ENCODE measurements around the gene CACNA1G. TPM values are rescaled to one million over a fixed set of nuclear protein-coding genes. Genes with fewer than 3 reads are reported as not detected.

CACNA1G gene
- total RNA-seq, 1 donor from 2014 or later: 0.08 TPM

DNA sequence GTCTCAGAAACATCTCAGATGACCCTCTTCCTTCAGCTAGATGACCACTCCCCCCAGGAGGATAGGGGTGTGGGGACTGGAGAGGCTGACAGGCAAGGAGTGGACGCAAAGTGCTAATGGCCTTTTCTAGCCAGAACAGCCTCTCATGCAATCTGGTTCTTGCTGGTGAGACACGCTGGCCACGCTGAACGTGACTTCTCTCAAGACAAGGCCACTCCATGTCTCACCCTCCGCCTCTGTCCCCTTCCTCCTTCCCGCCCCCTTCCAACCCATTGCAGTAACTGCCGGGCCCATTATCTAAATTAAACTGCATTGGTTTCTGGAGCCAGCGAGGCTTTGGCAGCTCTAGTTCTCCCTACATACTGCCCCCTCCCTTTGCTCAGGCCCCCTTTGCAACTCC is 9.5 kb downstream of the CACNA1G start:
- no peak for ATAC-seq

DNA sequence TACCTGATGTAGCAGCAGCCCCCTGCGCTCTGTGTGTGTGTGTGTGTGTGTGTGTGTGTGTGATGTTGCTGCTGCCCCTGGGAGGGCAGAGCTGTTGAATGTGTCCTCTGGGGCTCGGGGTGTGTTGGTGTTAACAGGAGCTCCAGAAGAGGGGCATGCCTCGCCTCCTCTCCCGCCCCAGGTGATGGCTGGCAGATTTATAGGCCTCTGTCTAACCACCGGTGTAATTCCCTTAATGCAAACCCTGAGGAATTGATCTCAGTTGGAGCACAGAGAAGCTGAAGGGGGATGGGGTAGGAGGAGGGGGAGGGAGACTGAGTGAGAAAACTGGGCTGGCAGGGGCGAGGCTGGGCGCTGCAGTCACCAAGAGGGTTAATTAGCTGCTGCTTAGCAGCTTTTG is 10.0 kb downstream of the CACNA1G start:
- ATAC-seq: no peak

DNA sequence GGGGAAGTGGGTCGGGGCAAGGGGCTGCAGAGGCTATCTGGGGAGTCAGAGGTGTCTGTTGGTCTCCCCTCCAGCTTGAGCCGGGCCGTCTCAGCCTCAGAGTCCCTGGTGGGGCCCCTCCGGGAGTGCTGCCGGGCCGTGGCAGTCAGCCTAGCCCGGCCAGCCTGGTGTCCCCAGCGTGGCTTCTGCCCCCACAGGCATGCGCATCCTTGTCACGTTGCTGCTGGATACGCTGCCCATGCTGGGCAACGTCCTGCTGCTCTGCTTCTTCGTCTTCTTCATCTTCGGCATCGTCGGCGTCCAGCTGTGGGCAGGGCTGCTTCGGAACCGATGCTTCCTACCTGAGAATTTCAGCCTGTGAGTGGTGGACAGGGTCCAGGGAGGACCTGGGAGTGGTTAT is 11.2 kb downstream of the CACNA1G start:
- no peak for ATAC-seq

DNA sequence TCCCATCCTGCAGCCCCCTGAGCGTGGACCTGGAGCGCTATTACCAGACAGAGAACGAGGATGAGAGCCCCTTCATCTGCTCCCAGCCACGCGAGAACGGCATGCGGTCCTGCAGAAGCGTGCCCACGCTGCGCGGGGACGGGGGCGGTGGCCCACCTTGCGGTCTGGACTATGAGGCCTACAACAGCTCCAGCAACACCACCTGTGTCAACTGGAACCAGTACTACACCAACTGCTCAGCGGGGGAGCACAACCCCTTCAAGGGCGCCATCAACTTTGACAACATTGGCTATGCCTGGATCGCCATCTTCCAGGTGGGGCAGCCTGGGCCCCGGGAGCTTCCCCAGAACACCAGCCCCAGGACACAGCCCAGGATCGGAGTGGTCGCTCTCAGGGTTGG is 12.0 kb downstream of the CACNA1G start:
- no peak for ATAC-seq

DNA sequence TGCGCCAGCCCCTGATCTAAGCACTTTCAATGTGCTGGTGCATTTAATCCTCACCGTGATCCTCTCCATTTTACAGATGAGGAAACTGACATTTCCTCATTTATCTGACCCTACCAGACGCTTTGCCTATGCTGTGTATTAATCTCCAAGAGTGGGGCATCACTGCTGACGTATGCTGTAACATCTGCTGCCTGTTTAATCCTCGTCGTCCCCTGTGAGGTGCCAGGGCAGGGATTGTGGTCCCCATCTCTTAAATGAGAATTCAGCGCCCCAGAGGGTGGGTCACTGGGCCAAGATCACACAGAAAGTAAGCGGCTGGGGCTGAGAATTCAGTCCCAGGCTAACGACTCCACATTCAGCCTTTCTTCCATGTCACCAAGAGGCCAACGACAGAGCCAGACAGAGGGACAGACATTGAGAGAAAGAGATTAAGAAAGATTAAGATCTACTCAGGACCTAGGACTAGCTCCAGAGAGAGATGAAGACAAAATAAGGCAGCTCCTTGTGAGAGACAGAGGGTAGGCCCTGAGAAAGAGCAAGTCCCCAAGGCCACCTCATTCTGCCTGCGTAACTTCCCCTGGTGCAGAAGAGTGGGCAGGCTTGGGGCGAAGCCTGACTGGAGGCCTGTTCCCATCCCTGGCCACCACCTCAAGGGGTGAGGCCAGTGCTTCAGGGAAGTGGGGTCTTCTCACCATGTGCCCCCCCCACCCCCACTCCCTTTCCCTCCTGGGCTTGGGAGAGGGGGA is 13.5 kb downstream of the CACNA1G start:
- no peak for ATAC-seq

DNA sequence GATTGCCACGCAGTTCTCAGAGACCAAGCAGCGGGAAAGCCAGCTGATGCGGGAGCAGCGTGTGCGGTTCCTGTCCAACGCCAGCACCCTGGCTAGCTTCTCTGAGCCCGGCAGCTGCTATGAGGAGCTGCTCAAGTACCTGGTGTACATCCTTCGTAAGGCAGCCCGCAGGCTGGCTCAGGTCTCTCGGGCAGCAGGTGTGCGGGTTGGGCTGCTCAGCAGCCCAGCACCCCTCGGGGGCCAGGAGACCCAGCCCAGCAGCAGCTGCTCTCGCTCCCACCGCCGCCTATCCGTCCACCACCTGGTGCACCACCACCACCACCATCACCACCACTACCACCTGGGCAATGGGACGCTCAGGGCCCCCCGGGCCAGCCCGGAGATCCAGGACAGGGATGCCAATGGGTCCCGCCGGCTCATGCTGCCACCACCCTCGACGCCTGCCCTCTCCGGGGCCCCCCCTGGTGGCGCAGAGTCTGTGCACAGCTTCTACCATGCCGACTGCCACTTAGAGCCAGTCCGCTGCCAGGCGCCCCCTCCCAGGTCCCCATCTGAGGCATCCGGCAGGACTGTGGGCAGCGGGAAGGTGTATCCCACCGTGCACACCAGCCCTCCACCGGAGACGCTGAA is 15.2 kb downstream of the CACNA1G start:
- no peak for ATAC-seq

DNA sequence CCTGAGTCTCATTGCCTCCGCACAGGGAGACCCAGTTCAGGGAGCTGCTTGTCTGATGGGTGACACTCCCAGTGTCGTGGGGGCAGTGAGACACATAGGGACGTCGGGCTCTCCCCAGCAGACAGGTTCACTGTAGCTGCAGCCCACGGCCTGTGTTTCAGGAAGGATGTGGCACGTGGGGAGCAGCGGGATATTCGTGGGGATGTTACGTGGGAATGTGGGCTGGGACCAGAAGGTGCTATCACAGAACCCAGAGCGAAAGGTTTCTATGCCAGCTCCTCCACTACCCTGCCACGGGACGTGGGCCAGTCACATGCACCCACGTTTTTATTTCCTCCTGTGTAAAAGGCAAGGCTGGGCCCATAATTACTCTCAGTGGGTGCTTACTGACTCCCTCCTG is 16.3 kb downstream of the CACNA1G start:
- ATAC-seq: no peak

DNA sequence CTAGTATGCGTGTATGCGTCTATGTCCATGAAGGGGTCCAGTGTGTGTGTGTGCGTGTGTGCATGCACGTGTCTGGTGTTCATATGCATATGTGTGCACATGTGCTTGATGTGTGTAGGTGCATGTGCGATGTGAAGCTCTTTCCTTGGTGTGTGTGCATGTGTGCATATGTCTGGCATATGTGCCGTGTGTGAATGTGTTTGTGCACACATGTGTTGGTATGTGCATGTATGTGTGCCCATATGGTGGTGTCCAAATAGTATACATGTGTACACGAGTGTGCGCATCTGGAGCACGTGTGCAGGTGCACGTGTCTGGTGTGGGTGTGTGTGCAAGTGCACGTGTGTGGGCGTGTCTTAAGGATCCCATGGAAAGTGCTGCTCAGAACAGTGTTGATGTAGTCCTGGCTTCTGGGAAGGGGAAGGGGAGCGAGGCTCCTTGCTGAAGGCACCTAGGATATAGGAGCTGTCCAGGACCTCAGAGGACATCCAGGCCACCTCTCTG is 17.0 kb downstream of the CACNA1G start:
- no peak for ATAC-seq

DNA sequence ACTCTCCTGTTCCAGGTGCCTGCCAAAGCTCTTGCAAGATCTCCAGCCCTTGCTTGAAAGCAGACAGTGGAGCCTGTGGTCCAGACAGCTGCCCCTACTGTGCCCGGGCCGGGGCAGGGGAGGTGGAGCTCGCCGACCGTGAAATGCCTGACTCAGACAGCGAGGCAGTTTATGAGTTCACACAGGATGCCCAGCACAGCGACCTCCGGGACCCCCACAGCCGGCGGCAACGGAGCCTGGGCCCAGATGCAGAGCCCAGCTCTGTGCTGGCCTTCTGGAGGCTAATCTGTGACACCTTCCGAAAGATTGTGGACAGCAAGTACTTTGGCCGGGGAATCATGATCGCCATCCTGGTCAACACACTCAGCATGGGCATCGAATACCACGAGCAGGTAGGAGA is 17.7 kb downstream of the CACNA1G start:
- no peak for ATAC-seq

DNA sequence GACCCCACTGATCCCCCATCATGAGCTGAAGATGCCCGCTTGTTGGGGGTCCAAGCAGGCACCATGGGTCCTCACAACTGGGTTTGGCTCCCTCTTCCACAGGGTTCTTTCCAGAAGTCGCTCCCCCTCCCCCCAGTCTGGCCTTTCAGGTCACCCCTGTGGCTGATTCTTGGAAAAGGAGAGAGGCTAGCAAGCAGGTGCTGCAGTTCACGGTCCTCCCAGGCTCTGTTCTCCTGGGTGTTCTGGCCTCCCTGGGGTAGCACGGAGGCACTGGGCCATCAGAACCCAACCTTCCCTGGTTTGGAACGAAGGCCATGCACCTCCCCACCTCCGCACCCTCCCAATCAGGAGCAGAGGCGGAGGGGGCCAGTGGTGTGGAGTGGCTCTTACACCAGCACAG is 18.9 kb downstream of the CACNA1G start:
- ATAC-seq: no peak

DNA sequence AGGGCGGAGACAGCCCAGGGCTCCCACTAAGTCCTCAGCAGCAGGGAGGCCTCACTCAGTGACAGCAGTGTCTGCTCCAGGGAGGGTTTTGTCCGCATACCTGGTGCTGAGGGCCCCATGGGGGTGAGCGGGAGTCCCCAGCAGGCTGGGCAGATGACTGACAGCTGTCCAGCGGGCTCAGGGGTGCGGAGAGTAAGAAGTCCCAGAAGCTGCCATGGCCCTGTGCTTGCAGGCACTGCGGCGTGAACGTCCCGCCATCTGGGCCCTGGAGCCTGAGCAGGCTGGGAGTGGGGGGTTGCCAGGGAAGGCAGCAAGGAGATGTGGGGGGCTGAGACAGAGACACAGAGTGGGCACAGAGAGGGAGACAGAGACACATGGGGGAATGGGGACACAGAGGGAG is 20.1 kb downstream of the CACNA1G start:
- ATAC-seq: no peak

DNA sequence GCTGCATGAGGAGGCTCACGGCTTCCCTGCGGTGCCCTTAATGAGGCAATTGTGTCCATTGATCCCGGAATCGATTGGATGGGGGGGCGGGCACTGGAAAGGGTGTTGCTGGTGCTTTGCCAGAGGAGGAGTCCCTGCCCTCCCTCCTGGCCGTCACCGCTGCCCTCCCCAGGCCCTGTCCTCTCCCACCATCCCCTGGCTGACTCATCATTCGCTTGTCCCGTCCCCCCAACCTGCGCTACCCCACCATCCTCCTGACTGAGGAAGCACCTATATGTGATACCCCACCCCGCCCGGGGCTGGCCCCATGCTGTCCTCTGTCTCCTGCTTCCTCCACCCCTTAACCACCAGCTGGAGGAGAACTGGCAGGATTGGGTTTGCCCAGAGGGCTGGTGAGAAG is 20.8 kb downstream of the CACNA1G start:
- no peak for ATAC-seq

DNA sequence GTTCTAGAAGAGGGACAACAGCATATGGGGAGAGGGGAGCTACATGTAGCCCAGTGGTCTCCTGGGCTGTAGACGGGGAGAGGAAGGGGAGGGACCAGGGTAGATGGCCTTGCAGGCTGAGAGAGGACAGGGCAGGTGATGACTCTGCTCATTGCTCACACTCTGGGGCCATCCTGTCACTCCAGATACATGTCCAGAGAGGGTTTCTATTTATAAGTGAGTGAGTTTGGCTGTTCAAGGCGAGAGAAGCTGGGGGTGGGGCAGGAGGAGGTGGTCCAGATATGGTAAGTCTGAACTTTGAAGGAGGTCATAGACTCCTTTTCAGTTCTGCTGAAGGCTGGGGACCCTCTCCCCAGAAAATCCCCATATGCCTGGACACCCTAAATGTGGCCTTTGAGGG is 22.2 kb downstream of the CACNA1G start:
- ATAC-seq: no peak

DNA sequence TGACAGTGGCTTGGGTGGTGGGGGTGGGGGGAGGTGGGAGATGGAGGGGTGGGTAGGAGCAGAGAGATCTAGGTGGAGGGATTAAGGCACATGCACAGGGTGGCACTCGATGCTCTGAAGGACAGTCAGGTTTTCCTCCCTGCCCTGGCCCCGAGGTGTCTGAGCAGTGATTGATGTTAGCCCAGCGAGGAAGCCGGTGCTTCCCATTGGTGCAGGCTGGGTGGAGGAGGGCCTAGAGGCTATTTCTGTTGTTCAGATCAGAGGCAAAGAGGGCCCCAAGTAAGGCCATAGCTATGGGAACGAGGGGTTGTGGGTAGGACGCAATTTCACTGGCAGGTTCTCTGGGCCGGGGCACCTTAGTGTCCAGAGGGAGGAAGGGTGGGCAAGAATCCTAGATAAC is 23.1 kb downstream of the CACNA1G start:
- no peak for ATAC-seq

DNA sequence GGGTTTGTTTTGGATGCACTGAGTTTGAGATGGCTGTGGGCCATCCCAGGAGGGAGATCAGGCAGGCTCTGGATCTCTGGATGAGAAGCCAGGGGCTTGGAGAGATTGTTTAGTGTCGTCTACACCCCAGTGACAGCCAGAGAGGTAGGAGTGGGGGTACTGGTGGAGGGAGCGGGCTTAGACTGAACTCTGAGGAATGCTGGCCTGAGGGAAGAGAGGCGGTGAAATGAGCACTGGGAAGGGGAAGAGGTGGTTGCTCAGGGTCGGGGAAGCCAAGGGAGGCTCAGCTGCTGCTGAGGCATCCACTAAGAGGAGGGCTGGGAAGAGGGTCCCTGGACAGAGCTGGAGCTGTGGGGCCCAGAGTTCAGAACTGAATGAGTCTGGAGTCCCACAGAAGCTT is 23.6 kb downstream of the CACNA1G start:
- ATAC-seq: no peak

DNA sequence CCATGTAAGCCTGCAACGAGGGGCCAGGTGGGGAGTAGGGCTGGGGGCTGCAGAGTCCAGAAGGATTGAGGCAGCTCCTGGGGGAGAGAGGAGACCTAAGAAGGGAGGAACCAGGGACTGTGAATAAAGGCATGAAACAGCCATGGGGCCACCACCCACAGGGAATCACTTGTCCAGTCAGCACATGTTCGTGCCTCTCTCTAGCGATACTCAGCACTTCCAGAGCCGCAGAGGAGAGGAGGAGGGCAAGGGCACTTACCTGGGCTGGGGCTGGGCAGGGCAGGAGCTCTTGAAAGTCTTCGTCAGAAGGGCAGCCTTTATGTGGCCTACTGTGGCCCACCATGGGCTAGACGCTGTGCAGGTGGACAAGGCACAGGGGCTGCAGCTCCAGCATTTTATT is 24.2 kb downstream of the CACNA1G start:
- peak; percentile 44 for ATAC-seq

DNA sequence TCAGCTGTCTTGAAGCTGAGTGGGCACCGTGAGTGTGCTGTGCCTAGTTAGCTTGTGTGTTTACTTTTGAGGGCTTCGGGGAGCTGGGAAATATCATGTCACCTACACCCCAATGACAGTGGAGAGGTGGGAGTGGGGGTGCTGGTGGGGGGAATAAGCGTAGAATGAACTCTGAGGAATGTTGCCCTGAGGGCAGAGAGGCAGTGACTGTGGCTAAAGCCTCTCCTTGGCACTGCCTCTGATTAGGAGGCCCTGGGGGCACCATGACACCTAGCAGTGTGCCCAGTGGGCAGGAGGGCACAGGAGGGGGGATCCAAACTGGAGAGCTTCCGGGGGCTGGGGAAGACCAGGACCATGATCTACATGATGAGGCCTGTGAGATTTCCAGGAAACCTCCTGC is 24.8 kb downstream of the CACNA1G start:
- no peak for ATAC-seq

DNA sequence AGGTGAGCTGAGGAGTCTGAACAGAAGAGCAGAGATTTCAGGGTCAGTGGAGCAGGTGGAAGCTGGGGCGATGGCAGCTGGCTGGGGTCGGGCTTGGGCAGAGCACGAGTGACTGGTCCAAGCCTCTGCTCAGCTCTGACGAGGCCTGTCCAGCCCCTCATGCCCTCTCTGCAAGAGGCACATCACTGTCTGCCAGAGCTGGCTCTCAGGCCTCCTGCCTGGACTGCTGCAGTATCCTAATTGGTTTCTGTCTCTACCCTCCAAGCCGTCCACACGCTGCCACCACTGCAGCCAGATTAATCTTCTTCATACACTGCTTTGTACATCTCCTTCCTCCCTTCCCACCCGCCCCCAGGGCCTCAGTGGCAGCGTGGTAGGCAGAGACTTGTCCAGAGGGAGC is 25.4 kb downstream of the CACNA1G start:
- ATAC-seq: no peak

DNA sequence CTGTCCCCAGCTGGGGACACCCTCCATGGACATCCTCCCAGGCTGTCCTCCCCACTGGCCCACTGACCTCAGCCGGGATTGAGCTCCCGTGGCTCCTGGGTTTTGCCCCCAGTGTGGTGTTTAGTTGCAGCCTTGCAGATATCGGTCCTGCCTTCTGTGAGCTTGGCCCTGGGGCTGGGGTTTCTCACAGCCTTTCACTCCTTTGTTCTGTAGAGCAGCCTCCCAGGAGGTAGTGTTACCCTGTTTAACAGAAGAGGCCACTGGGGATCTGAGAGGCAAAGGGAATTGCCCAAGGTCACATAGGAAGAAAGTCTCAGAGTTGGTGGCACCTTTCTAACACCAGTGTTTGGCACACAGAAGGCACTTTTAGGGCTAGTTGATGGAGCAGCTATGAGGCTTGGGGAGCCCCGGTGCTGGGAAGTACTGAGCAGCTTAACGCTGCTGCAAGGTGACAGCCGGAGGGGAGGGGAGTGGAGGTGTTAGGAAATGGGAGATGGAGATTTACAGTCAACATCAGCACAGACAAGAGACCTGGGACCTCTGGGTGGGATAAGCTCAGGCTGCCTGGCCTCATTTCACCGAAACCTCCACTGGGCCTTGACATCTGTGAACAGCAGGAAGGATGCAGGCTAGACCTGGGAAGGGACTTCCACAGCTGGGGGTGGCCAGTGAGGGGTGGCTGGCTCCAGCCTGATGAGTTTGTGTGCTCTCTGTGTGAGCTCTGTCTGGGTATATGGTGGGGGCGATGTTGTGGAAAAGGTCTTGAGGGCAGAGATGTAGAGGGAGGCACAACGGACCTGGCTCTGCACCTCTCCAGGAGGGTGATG is 26.1 kb downstream of the CACNA1G start:
- ATAC-seq: no peak

DNA sequence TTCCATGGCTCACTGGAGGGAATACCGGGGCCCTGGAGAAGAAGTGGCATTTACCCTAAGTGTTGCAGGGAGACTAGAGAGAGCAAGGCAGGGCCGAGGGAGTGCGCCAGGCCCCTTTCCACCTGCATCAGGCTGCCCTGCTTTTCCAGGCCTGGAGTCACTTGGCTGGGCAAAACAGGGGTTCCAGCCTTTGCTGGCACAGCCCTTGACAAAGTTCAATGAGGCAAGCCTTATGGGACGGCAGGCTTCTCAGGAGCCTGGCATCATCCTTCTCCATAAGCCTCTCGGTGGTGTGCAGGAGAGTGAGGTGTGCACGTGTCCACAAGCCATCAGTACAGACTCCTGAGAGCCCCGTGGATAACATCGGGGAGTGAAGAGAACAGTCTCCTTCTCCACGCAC is 27.1 kb downstream of the CACNA1G start:
- ATAC-seq: no peak

DNA sequence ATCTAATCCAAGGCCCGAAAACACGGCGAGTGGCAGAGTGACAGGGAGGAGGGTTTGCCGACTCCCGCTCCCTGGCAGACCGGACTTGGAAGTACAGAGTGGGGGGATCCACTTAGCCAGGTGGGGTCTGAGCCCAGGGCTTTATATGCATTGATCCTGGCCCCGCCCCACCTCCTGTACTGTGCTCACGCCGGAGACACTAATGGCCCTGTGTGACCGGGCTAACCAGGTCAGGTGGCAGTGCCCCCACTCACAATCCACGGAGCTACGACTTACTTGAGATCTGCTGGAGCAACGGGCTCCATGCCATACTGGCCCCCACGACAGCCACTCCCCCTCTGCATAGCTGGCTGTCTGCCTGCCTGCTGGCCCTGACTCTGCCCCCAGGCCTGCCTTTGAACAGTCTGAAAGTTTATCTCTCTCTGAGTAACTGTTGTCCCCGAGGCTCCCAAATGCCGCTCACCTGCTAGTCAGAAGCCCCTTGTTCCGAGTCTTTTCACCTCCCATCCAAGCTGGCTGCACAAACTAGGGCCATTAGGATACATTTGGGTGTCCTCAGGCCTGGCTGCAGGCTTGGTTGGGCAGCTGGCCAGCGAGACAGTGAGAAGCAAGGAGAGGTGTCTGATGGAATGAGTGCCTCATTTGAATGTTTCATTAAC is 28.0 kb downstream of the CACNA1G start:
- ATAC-seq: no peak

DNA sequence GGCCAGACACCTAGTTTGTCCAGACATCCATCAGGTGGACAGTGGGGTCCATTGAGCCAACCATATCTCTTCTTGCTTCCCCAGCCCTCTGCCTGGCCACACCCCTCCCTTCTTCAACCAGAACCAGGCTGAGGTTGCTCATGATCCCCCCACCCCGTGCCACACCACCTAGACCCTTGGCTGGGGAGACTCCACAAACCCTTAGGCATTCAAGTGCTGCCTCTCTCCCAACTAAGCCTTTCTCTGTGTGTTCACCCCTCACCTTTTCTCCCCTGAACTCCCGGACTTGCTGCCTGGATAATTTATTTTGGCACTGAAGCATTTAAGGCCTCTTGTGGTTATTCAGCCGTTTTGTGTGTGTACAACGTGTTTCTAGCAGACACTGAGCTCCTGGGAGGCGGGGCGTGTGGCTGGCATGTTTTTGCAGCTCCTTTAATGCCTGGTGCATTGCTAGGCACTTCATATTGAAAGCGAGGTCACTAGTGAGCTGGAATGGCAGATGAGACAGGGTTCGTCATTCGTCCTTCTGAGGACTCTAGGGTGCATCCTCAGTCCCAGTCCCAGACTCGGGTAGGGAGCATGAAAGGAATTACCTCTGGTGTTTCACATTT is 28.7 kb downstream of the CACNA1G start:
- no peak for ATAC-seq
